Activated naive CD8-positive, alpha-beta T cell treated with anti-CD3 and anti-CD28 coated beads, Interleukin-2, amount 10 ng/mL, durations not matched to agents 7 days and 5 days (primary cell): ENCODE results near the gene TMEM109. TPM values are rescaled to one million over a fixed set of nuclear protein-coding genes. Genes with fewer than 3 reads are reported as not detected.

Experiments
- ATAC-seq: fragments of 150-1000 bp; cut with Tn5 transposase; one replicate; pipeline ENCODE4 v1.10.0; 2021; ENCODE audit warnings: low read depth, moderate library complexity
- POLR2A ChIA-PET: fragments of 350-600 bp; sonication (Branson Sonifier 250); formaldehyde crosslinking; loops from one replicate; lab custom pipeline; 2021; ENCODE audit warnings: antibody characterized with exemption; lab: Charles Lee
- DNase-seq: peaks from one replicate; pipeline ENCODE4 v3.0.0; 2021
- H3K27ac Mint-ChIP-seq: one replicate; pipeline ENCODE4 v1.8.0; 2022; ENCODE audit warnings: mild to moderate bottlenecking, mixed read lengths
- H3K27me3 Mint-ChIP-seq: one replicate; pipeline ENCODE4 v1.8.0; 2022; ENCODE audit warnings: mild to moderate bottlenecking, moderate library complexity, mixed read lengths
- H3K36me3 Mint-ChIP-seq: one replicate; pipeline ENCODE4 v1.8.0; 2021; ENCODE audit warnings: mild to moderate bottlenecking, mixed read lengths
- H3K4me1 Mint-ChIP-seq: one replicate; pipeline ENCODE4 v1.8.0; 2021; ENCODE audit warnings: mixed read lengths
- H3K4me3 Mint-ChIP-seq: one replicate; pipeline ENCODE4 v1.8.0; 2022; ENCODE audit warnings: mild to moderate bottlenecking, moderate library complexity, mixed read lengths
- H3K9me3 Mint-ChIP-seq: one replicate; pipeline ENCODE4 v1.8.0; 2021; ENCODE audit warnings: mixed read lengths
- total RNA-seq, 2 experiments: library from RNA; stranded (reverse); gene quantifications; one replicate each; pipeline ENCODE4 v1.2.3, GENCODE V29; 2021

The TMEM109 gene
- total RNA-seq, 2 experiments from 2014 or later, result 97.8 to 102 TPM

- Mint-ChIP-seq H3K4me1 (peaks cover 20% of the 10 kb centered on the region), H3K36me3 (peaks cover 21% of the 10 kb centered on the region), H3K27ac (no peak overlapping the region), H3K4me3 (no peak overlapping the region), H3K27me3 (no peaks in the 10 kb centered on the region), H3K9me3 (no peaks in the 10 kb centered on the region)
- ATAC-seq, result no peak
- no peak for DNase-seq
- POLR2A ChIA-PET, result interaction anchor here (0.9 kb wide), 1 partner anchor 9 kb away, joined by 3 read pairs; no protein-coding TSS in a partner anchor
Observed at GRCh38 chr11:60919320-60919719, 5.4 kb downstream of the TMEM109 start.

- H3K27ac Mint-ChIP-seq, result no peak overlapping the region
- no peaks in the 10 kb centered on the region for H3K9me3 Mint-ChIP-seq
- no peak overlapping the region for H3K4me3 Mint-ChIP-seq
- peaks cover 21% of the 10 kb centered on the region for H3K36me3 Mint-ChIP-seq
- no peak for DNase-seq
- peaks cover 2% of the 10 kb centered on the region for H3K27me3 Mint-ChIP-seq
- POLR2A ChIA-PET, result interaction anchor here (0.6 to 0.9 kb wide), 2 partner anchors 8 to 81 kb away, joined by 3 to 4 read pairs; no protein-coding TSS in a partner anchor
- ATAC-seq, result no peak
- peaks cover 20% of the 10 kb centered on the region for H3K4me1 Mint-ChIP-seq
Observed at GRCh38 chr11:60919956-60920355, 6.0 kb downstream of the TMEM109 start.

GRCh38 chr11:60921259-60921658 is 7.3 kb downstream of the TMEM109 start:
- ATAC-seq, result no peak

GRCh38 chr11:60921777-60922335 is 7.9 kb downstream of the TMEM109 start:
- Mint-ChIP-seq H3K27ac (no peak overlapping the region), H3K36me3 (peaks cover 21% of the 10 kb centered on the region), H3K4me3 (no peak overlapping the region), H3K27me3 (peaks cover 20% of the 10 kb centered on the region), H3K9me3 (no peaks in the 10 kb centered on the region), H3K4me1 (peaks cover 13% of the 10 kb centered on the region)
- POLR2A ChIA-PET, result no interaction called here
- no peak for DNase-seq
- ATAC-seq, result no peak

More at GRCh38 chr11:60921259-60921658, 7.3 kb downstream of the TMEM109 start:
- no peak for DNase-seq
- no peak overlapping the region for H3K4me3 Mint-ChIP-seq
- H3K27ac Mint-ChIP-seq, result no peak overlapping the region
- no peaks in the 10 kb centered on the region for H3K9me3 Mint-ChIP-seq
- POLR2A ChIA-PET, result no interaction called here
- peaks cover 21% of the 10 kb centered on the region for H3K36me3 Mint-ChIP-seq
- peaks cover 15% of the 10 kb centered on the region for H3K27me3 Mint-ChIP-seq
- peaks cover 17% of the 10 kb centered on the region for H3K4me1 Mint-ChIP-seq

GRCh38 chr11:60922906-60923305 is 8.9 kb downstream of the TMEM109 start:
- Mint-ChIP-seq H3K9me3 (no peaks in the 10 kb centered on the region), H3K27me3 (peaks cover 24% of the 10 kb centered on the region), H3K4me3 (no peak overlapping the region), H3K27ac (no peak overlapping the region), H3K36me3 (peaks cover 17% of the 10 kb centered on the region), H3K4me1 (peaks cover 9% of the 10 kb centered on the region)
- ATAC-seq (no peak), DNase-seq (no peak)
- POLR2A ChIA-PET, result no interaction called here

GRCh38 chr11:60923326-60923725 is 9.4 kb downstream of the TMEM109 start:
- DNase-seq, result no peak
- H3K4me3 Mint-ChIP-seq, result peak overlapping the region; percentile 37
- POLR2A ChIA-PET, result interaction anchor here (0.6 to 1.3 kb wide), 3 partner anchors 8 to 49 kb away, joined by 3 to 5 read pairs (median 3); no protein-coding TSS in a partner anchor
- H3K27me3 Mint-ChIP-seq, result peaks cover 24% of the 10 kb centered on the region
- ATAC-seq, result no peak
- H3K9me3 Mint-ChIP-seq, result no peaks in the 10 kb centered on the region
- H3K36me3 Mint-ChIP-seq, result peaks cover 17% of the 10 kb centered on the region
- peaks cover 7% of the 10 kb centered on the region for H3K4me1 Mint-ChIP-seq
- no peak overlapping the region for H3K27ac Mint-ChIP-seq

GRCh38 chr11:60923800-60924109 is 9.8 kb downstream of the TMEM109 start:
- H3K36me3 Mint-ChIP-seq, result peaks cover 17% of the 10 kb centered on the region
- peak overlapping the region; percentile 66 for H3K4me3 Mint-ChIP-seq

GRCh38 chr11:60924110-60924905 is 10.3 kb downstream of the TMEM109 start, which contains the start of gene TMEM132A:
TMEM132A (plus strand) TSS chr11:60924460; CDS start chr11:60924634, 174 bp downstream.
- Mint-ChIP-seq H3K9me3 (no peaks in the 10 kb centered on the region), H3K27me3 (peaks cover 24% of the 10 kb centered on the region), H3K4me3 (peak within 1 kb of the TSS; percentile 66), H3K27ac (no peak within 1 kb of the TSS), H3K36me3 (peaks cover 16% of the 10 kb centered on the region), H3K4me1 (peaks cover 6% of the 10 kb centered on the region)
- POLR2A ChIA-PET, result interaction anchor here (0.6 to 1.3 kb wide), 3 partner anchors 9 to 48 kb away, joined by 3 to 5 read pairs (median 3); no protein-coding TSS in a partner anchor
- ATAC-seq (peak; percentile 41), DNase-seq (peak; percentile 55)

More at GRCh38 chr11:60923800-60924109, 9.8 kb downstream of the TMEM109 start:
- Mint-ChIP-seq H3K4me1 (peaks cover 6% of the 10 kb centered on the region), H3K27me3 (peaks cover 24% of the 10 kb centered on the region), H3K9me3 (no peaks in the 10 kb centered on the region), H3K27ac (no peak overlapping the region)
- ATAC-seq (no peak), DNase-seq (no peak)
- POLR2A ChIA-PET, result interaction anchor here (0.6 to 1.3 kb wide), 3 partner anchors 9 to 49 kb away, joined by 3 to 5 read pairs (median 3); no protein-coding TSS in a partner anchor

GRCh38 chr11:60924906-60925853 is 11.2 kb downstream of the TMEM109 start:
- ATAC-seq (peak; percentile 24), DNase-seq (no peak)
- POLR2A ChIA-PET, result no interaction called here
- no peaks in the 10 kb centered on the region for H3K9me3 Mint-ChIP-seq
- no peak overlapping the region for H3K27ac Mint-ChIP-seq
- peak overlapping the region; percentile 50 for H3K4me3 Mint-ChIP-seq
- peaks cover 12% of the 10 kb centered on the region for H3K36me3 Mint-ChIP-seq
- H3K4me1 Mint-ChIP-seq, result peaks cover 6% of the 10 kb centered on the region
- H3K27me3 Mint-ChIP-seq, result peaks cover 24% of the 10 kb centered on the region

- Mint-ChIP-seq H3K4me1 (peaks cover 6% of the 10 kb centered on the region), H3K4me3 (no peak overlapping the region), H3K9me3 (no peaks in the 10 kb centered on the region), H3K36me3 (peaks cover 9% of the 10 kb centered on the region), H3K27me3 (peaks cover 24% of the 10 kb centered on the region), H3K27ac (no peak overlapping the region)
- DNase-seq, result no peak
- POLR2A ChIA-PET, result no interaction called here
- ATAC-seq, result no peak
Observed at GRCh38 chr11:60925868-60926267, 11.9 kb downstream of the TMEM109 start.

- no peak for ATAC-seq
- H3K27ac Mint-ChIP-seq, result no peak overlapping the region
- no peak overlapping the region for H3K4me3 Mint-ChIP-seq
- H3K4me1 Mint-ChIP-seq, result peaks cover 6% of the 10 kb centered on the region
- no peak for DNase-seq
- no peaks in the 10 kb centered on the region for H3K9me3 Mint-ChIP-seq
- POLR2A ChIA-PET, result no interaction called here
- H3K27me3 Mint-ChIP-seq, result peaks cover 25% of the 10 kb centered on the region
- H3K36me3 Mint-ChIP-seq, result peaks cover 8% of the 10 kb centered on the region
Observed at GRCh38 chr11:60926500-60926899, 12.5 kb downstream of the TMEM109 start.

- Mint-ChIP-seq H3K9me3 (no peaks in the 10 kb centered on the region), H3K36me3 (peaks cover 6% of the 10 kb centered on the region), H3K4me1 (peaks cover 6% of the 10 kb centered on the region), H3K27ac (no peak overlapping the region), H3K27me3 (peaks cover 26% of the 10 kb centered on the region), H3K4me3 (no peak overlapping the region)
- DNase-seq (no peak), ATAC-seq (no peak)
- POLR2A ChIA-PET, result interaction anchor here (1.5 kb wide), 1 partner anchor 7 kb away, joined by 3 read pairs; no protein-coding TSS in a partner anchor
Observed at GRCh38 chr11:60927061-60927592, 13.2 kb downstream of the TMEM109 start.
